Measurements from ENCODE around the gene DPF3.

GRCh38 chr14:72825486-72825885, 68.4 kb downstream of the DPF3 start:
- TF ChIP-seq, protein P1, sequence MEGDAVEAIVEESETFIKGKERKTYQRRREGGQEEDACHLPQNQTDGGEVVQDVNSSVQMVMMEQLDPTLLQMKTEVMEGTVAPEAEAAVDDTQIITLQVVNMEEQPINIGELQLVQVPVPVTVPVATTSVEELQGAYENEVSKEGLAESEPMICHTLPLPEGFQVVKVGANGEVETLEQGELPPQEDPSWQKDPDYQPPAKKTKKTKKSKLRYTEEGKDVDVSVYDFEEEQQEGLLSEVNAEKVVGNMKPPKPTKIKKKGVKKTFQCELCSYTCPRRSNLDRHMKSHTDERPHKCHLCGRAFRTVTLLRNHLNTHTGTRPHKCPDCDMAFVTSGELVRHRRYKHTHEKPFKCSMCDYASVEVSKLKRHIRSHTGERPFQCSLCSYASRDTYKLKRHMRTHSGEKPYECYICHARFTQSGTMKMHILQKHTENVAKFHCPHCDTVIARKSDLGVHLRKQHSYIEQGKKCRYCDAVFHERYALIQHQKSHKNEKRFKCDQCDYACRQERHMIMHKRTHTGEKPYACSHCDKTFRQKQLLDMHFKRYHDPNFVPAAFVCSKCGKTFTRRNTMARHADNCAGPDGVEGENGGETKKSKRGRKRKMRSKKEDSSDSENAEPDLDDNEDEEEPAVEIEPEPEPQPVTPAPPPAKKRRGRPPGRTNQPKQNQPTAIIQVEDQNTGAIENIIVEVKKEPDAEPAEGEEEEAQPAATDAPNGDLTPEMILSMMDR (IDR thresholded peaks at IDR 0.05) = no peak
- TF ChIP-seq, protein P2, sequence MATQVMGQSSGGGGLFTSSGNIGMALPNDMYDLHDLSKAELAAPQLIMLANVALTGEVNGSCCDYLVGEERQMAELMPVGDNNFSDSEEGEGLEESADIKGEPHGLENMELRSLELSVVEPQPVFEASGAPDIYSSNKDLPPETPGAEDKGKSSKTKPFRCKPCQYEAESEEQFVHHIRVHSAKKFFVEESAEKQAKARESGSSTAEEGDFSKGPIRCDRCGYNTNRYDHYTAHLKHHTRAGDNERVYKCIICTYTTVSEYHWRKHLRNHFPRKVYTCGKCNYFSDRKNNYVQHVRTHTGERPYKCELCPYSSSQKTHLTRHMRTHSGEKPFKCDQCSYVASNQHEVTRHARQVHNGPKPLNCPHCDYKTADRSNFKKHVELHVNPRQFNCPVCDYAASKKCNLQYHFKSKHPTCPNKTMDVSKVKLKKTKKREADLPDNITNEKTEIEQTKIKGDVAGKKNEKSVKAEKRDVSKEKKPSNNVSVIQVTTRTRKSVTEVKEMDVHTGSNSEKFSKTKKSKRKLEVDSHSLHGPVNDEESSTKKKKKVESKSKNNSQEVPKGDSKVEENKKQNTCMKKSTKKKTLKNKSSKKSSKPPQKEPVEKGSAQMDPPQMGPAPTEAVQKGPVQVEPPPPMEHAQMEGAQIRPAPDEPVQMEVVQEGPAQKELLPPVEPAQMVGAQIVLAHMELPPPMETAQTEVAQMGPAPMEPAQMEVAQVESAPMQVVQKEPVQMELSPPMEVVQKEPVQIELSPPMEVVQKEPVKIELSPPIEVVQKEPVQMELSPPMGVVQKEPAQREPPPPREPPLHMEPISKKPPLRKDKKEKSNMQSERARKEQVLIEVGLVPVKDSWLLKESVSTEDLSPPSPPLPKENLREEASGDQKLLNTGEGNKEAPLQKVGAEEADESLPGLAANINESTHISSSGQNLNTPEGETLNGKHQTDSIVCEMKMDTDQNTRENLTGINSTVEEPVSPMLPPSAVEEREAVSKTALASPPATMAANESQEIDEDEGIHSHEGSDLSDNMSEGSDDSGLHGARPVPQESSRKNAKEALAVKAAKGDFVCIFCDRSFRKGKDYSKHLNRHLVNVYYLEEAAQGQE (IDR thresholded peaks at IDR 0.05; ENCODE audit: insufficient read depth in 1 of 2, low read depth in 2 of 2, low read length in 1 of 2) = no peak
- no peak for TF ChIP-seq SIN3A (IDR thresholded peaks at IDR 0.05; ENCODE audit: borderline replicate concordance, insufficient read depth, low read depth, low read length)
- TF ChIP-seq TCF7L2 (IDR thresholded peaks at IDR 0.05; ENCODE audit: low read depth, low read length) = no peak
- no peak for TF ChIP-seq POLR2AphosphoS5 (IDR thresholded peaks at IDR 0.05; ENCODE audit: low read depth, low read length)
